SU-DHL-6 (cell line): ENCODE results near the gene CRISPLD2.

Source experiments
- EZH2phosphoT487 ChIP-seq: fragments of 200-600 bp; sonication (generic), shearing (Covaris generic); conservative IDR thresholded peaks from 2 replicates; pipeline ENCODE4 v1.6.1; 2018; ENCODE audit warnings: mild to moderate bottlenecking, antibody characterized with exemption, low read length, moderate library complexity, mixed read lengths
- TF ChIP-seq, protein P1 (sequence below): fragments of 200-600 bp; sonication (generic); IDR thresholded peaks from one replicate; pipeline ENCODE4 v1.5.1; 2017; ENCODE audit warnings: antibody characterized with exemption, mild to moderate bottlenecking, low read length, moderate library complexity; ENCODE audit not compliant: insufficient read depth, poor library complexity, severe bottlenecking

DNA sequence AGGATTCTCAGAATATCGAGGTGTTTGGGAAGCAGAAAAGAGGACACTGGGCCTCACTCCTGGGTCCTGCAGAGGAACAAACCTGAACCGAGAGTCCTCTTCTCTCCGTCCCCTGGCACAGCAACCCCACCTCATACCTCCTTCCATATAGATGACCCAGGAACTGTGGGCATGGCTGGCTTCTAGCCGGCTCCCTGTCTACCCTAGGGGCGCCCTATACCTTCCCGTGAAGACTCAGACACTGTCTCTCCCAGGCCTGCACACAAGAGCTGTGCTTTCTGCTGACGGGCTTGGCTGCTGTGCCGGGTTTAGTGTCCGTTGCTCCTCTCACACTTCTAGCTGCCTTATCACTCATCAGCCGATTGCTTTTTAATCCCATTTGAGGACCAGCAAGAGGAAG lies 46.5 kb upstream of the CRISPLD2 start:
- TF ChIP-seq, protein P1, sequence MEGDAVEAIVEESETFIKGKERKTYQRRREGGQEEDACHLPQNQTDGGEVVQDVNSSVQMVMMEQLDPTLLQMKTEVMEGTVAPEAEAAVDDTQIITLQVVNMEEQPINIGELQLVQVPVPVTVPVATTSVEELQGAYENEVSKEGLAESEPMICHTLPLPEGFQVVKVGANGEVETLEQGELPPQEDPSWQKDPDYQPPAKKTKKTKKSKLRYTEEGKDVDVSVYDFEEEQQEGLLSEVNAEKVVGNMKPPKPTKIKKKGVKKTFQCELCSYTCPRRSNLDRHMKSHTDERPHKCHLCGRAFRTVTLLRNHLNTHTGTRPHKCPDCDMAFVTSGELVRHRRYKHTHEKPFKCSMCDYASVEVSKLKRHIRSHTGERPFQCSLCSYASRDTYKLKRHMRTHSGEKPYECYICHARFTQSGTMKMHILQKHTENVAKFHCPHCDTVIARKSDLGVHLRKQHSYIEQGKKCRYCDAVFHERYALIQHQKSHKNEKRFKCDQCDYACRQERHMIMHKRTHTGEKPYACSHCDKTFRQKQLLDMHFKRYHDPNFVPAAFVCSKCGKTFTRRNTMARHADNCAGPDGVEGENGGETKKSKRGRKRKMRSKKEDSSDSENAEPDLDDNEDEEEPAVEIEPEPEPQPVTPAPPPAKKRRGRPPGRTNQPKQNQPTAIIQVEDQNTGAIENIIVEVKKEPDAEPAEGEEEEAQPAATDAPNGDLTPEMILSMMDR, result no peak
- TF ChIP-seq EZH2phosphoT487, result no peak
